ENCODE results near the gene KCNG2. TPM values are rescaled to one million over a fixed set of nuclear protein-coding genes. Genes with fewer than 3 reads are reported as not detected.
"Not testable (repeated sequence)": the region's sequence is repeated elsewhere in the genome, so short reads cannot be mapped to it uniquely, and the experiment has no call there.

KCNG2 gene
- polyA plus RNA-seq, 3 donors from 2014 or later, result not detected

GRCh38 chr18:79878246-79878645, 80.5 kb downstream of the KCNG2 start:
- DNase-seq; H3K4me1 Mint-ChIP-seq; H3K36me3 Mint-ChIP-seq; H3K27ac Mint-ChIP-seq; H3K9me3 Mint-ChIP-seq; H3K4me3 Mint-ChIP-seq; H3K27me3 Mint-ChIP-seq (ENCODE audit: low read depth in 3 of 3): not testable (repeated sequence)

DNA sequence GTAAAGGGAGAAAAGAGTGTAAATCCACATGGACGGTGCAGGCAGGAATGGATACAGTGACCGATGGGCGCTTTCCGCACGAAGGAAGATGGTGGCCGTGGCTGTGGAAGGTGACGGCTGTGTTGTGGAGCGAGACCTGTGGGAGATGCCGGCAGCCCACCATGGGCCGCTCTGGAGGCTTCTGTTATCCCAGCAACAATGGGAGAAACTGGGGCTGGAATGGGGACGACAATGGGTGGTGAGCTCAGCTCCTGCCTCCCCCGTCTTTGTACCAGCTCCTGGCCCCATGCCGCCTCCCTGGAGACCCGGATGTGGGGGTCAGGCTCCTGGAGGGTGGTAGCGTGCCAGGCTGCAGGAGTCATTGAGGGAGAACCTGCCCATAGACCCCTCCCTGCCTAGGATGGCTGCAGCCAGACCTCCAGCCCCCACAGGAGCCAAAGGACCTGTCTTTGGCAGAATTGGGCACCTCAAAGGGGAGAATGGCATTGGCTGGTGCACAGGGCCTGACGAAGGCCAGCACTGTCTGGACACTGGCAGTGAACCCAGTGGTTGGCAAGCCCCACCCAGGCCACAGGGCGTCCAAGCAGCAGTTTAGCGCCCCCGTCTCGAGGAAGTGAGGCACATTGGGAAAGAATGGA, 81.1 kb downstream of the KCNG2 start:
- Mint-ChIP-seq H3K27me3 (ENCODE audit: low read depth in 3 of 3) (peaks cover 0 to 2% (median 0%) of the 10 kb centered on the region in 3 donors), H3K36me3 (no peaks in the 10 kb centered on the region), H3K9me3 (peaks cover 0 to 3% (median 0%) of the 10 kb centered on the region in 6 donors), H3K4me3 (no peak overlapping the region), H3K27ac (no peak overlapping the region), H3K4me1 (no peaks in the 10 kb centered on the region)
- no peak for DNase-seq

GRCh38 chr18:79879566-79879965, 81.8 kb downstream of the KCNG2 start:
- no peaks in the 10 kb centered on the region for H3K36me3 Mint-ChIP-seq
- H3K4me3 Mint-ChIP-seq, result no peak overlapping the region
- H3K27me3 Mint-ChIP-seq (ENCODE audit: low read depth in 3 of 3), result no peaks in the 10 kb centered on the region
- H3K27ac Mint-ChIP-seq, result no peak overlapping the region
- no peak for DNase-seq
- H3K9me3 Mint-ChIP-seq, result peaks cover 0 to 3% (median 0%) of the 10 kb centered on the region in 6 donors
- no peaks in the 10 kb centered on the region for H3K4me1 Mint-ChIP-seq

- Mint-ChIP-seq H3K27me3 (ENCODE audit: low read depth in 3 of 3) (peaks cover 0 to 1% (median 0%) of the 10 kb centered on the region in 3 donors), H3K4me3 (no peak overlapping the region), H3K36me3 (no peaks in the 10 kb centered on the region), H3K4me1 (no peaks in the 10 kb centered on the region), H3K27ac (no peak overlapping the region), H3K9me3 (peaks cover 0 to 3% (median 0%) of the 10 kb centered on the region in 6 donors)
- no peak for DNase-seq
Observed at GRCh38 chr18:79881695-79882094, 84.0 kb downstream of the KCNG2 start.

DNA sequence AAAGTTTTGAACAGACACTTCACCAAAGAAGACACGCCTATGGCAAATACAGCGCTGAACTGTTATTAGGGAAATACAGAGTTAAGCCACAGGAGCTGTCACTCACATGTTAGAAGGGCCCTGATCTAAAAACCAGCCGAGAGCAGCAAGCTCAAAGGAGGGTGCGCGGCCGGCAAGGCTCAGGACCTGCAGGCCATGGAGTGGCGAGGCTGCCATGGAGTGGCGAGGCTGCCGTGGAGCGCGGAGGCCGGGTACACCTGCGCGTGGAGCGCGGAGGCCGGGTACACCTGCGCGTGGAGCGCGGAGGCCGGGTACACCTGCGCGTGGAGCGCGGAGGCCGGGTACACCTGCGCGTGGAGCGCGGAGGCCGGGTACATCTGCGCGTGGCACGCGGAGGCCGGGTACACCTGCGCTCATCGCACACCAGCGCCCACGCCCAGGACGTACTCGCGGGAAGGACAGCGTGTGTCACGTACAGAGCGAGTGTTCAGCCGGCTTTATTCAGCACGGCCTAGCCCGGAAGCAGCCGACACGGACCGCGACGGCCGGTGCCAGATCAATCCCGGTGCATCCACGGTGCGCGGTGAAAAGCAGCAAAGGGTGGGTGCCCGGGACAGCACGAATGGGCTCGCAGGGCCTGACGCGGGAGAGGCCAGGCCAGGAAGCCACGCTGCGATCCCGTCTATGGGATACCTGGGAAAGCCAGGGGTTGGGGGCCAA, 84.9 kb downstream of the KCNG2 start:
- H3K27me3 Mint-ChIP-seq (ENCODE audit: low read depth in 3 of 3), result peaks cover 0 to 1% (median 0%) of the 10 kb centered on the region in 3 donors
- peaks cover 0 to 3% (median 0%) of the 10 kb centered on the region in 6 donors for H3K9me3 Mint-ChIP-seq
- H3K4me1 Mint-ChIP-seq, result no peaks in the 10 kb centered on the region
- DNase-seq, result no peak
- no peak overlapping the region for H3K4me3 Mint-ChIP-seq
- H3K36me3 Mint-ChIP-seq, result no peaks in the 10 kb centered on the region
- no peak overlapping the region for H3K27ac Mint-ChIP-seq

DNA sequence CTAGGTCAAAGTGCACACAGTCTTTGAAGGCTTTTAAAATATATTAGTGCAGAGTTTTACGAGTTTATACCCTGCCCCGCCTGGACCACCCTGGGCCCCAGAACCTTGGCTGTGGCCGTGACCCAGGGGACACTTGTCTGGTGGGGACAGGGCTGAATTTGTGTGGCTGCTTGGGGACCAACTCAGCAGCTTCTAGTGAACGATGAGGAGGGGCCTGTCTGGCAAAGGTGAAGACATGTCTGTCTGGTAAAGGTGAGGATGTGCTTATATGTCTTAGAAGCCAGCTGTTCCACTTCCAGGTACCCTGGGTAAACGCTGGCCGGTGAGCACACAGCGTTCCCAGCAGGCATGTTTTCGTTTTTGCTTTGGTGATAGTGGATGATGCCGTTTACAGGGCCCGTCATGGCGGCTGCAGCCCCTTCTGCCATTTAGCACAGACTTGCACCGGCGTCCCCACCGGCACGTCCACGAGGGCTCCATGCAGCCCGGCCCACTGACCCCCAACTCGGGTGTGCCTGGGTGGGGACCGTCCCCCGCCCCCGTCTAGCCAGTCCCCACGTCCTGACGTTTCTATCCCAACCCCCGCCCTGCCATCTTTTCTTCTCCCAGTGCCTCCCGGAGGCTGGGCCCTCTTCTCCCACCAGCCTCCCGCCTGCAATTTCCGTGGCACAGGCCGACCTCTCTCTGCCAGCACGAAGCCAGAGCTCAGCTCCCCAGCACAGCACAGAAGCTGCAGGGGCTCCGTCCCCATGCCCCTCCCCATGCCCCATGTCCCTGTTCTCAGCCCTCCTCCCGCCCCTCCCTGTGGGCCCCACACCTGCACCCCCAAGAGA, 85.9 kb downstream of the KCNG2 start:
- peaks cover 0 to 1% (median 0%) of the 10 kb centered on the region in 3 donors for H3K27me3 Mint-ChIP-seq (ENCODE audit: low read depth in 3 of 3)
- no peak for DNase-seq

GRCh38 chr18:79884294-79884962, 86.7 kb downstream of the KCNG2 start:
- Mint-ChIP-seq H3K36me3 (peaks cover 0 to 5% (median 0%) of the 10 kb centered on the region in 3 donors), H3K9me3 (peaks cover 5 to 9% (median 7%) of the 10 kb centered on the region in 6 donors), H3K27me3 (ENCODE audit: low read depth in 3 of 3) (peaks cover 0 to 1% (median 0%) of the 10 kb centered on the region in 3 donors), H3K4me3 (no peak overlapping the region), H3K27ac (no peak overlapping the region), H3K4me1 (no peaks in the 10 kb centered on the region)
- no peak for DNase-seq

More for the DNA sequence above, 85.9 kb downstream of the KCNG2 start:
- Mint-ChIP-seq H3K36me3 (no peaks in the 10 kb centered on the region), H3K4me3 (no peak overlapping the region), H3K9me3 (peaks cover 0 to 3% (median under 1%) of the 10 kb centered on the region in 6 donors), H3K27ac (no peak overlapping the region), H3K4me1 (no peaks in the 10 kb centered on the region)

- Mint-ChIP-seq H3K27me3 (ENCODE audit: low read depth in 3 of 3) (peaks cover 0 to 1% (median 0%) of the 10 kb centered on the region in 3 donors), H3K27ac (no peak overlapping the region), H3K4me1 (no peaks in the 10 kb centered on the region), H3K9me3 (peaks cover 5 to 14% (median 14%) of the 10 kb centered on the region in 6 donors), H3K4me3 (no peak overlapping the region), H3K36me3 (peaks cover 0 to 7% (median 0%) of the 10 kb centered on the region in 3 donors)
- DNase-seq, result no peak
Observed at GRCh38 chr18:79884963-79885728, 87.4 kb downstream of the KCNG2 start.

GRCh38 chr18:79887181-79888000, 89.7 kb downstream of the KCNG2 start:
- DNase-seq, result no peak
- H3K4me1 Mint-ChIP-seq, result no peaks in the 10 kb centered on the region
- no peak overlapping the region for H3K27ac Mint-ChIP-seq
- peaks cover 0 to 7% (median 0%) of the 10 kb centered on the region in 3 donors for H3K36me3 Mint-ChIP-seq
- H3K27me3 Mint-ChIP-seq (ENCODE audit: low read depth in 3 of 3), result peaks cover 0 to 2% (median 1%) of the 10 kb centered on the region in 3 donors
- no peak overlapping the region for H3K4me3 Mint-ChIP-seq
- H3K9me3 Mint-ChIP-seq, result peaks cover 11 to 36% (median 35%) of the 10 kb centered on the region in 6 donors

GRCh38 chr18:79888016-79888415, 90.3 kb downstream of the KCNG2 start:
- Mint-ChIP-seq H3K4me1 (no peaks in the 10 kb centered on the region), H3K4me3 (no peak overlapping the region), H3K9me3 (peaks cover 15 to 42% (median 40%) of the 10 kb centered on the region in 6 donors), H3K36me3 (peaks cover 0 to 7% (median 0%) of the 10 kb centered on the region in 3 donors), H3K27ac (no peak overlapping the region), H3K27me3 (ENCODE audit: low read depth in 3 of 3) (peaks cover 0 to 2% (median 1%) of the 10 kb centered on the region in 3 donors)
- no peak for DNase-seq

GRCh38 chr18:79889569-79889968, 91.8 kb downstream of the KCNG2 start:
- Mint-ChIP-seq H3K9me3 (peaks cover 27 to 56% (median 50%) of the 10 kb centered on the region in 6 donors), H3K4me3 (no peak overlapping the region), H3K4me1 (no peaks in the 10 kb centered on the region), H3K27ac (no peak overlapping the region), H3K27me3 (ENCODE audit: low read depth in 3 of 3) (peaks cover 0 to 2% (median 1%) of the 10 kb centered on the region in 3 donors), H3K36me3 (peaks cover 0 to 13% (median 7%) of the 10 kb centered on the region in 3 donors)
- no peak for DNase-seq

GRCh38 chr18:79890674-79891073, 92.9 kb downstream of the KCNG2 start:
- no peaks in the 10 kb centered on the region for H3K4me1 Mint-ChIP-seq
- peaks cover 0 to 13% (median 7%) of the 10 kb centered on the region in 3 donors for H3K36me3 Mint-ChIP-seq
- peaks cover 0 to 2% (median 0%) of the 10 kb centered on the region in 3 donors for H3K27me3 Mint-ChIP-seq (ENCODE audit: low read depth in 3 of 3)
- H3K9me3 Mint-ChIP-seq, result peaks cover 32 to 66% (median 61%) of the 10 kb centered on the region in 6 donors
- no peak for DNase-seq
- H3K4me3 Mint-ChIP-seq, result no peak overlapping the region
- no peak overlapping the region for H3K27ac Mint-ChIP-seq
